H1 (cell line): ENCODE results near the gene DDX3Y. TPM values are rescaled to one million over a fixed set of nuclear protein-coding genes. Genes with fewer than 3 reads are reported as not detected.

Experiments
- CREB1 ChIP-seq: IDR thresholded peaks from 2 replicates; pipeline ENCODE4 v1.6.1; 2012; ENCODE audit warnings: inconsistent platforms
- polyA plus RNA-seq, 7 experiments: library from polyadenylated mRNA; depleted of rRNA in 3 of 7; stranded (reverse) in 5 of 7; unstranded in 2 of 7; fragments of >200 nt in 5 of 7; fragments of 200-250 nt in 2 of 7; gene quantifications; 1 replicate in 5 of 7; 2 replicates in 1 of 7; 4 replicates in 1 of 7; pipeline versions ENCODE4 v1.2.1 to v1.2.3, GENCODE V29; 2011 to 2013; ENCODE audit warnings: missing spikeins in 2 of 7, mixed read lengths in 2 of 7
- total RNA-seq: library from RNA; stranded (reverse); fragmentation: NEBNext Ultra II Directional; extraction: Animal tissue kit (Norgen Biotek cat#: 25700); gene quantifications from 2 replicates; pipeline ENCODE4 v1.2.1, GENCODE V29; 2021

Gene DDX3Y
- total and polyA plus RNA-seq, 2 of the 8 experiments (the other 6 are each of a cell fraction or from before 2014, with no cell fraction given), result 24.5 to 118 TPM

GRCh38 chrY:12898604-12899003, 6.1 kb upstream of the DDX3Y start (continued):
- no peak for TF ChIP-seq CREB1
